Measurements from ENCODE around the gene RFX4.

GRCh38 chr12:106750524-106750923 is 167.7 kb downstream of the RFX4 start:
- TF ChIP-seq POLR2AphosphoS5 (IDR thresholded peaks at IDR 0.05; ENCODE audit: low read depth, low read length), result no peak
- TF ChIP-seq CTCF (IDR thresholded peaks at IDR 0.05), result no peak

Data from Panc1 (cell line).